ENCODE results near the gene COL18A1. TPM values are rescaled to one million over a fixed set of nuclear protein-coding genes. Genes with fewer than 3 reads are reported as not detected.

The COL18A1 gene
- total and polyA plus RNA-seq, 11 donors, result 31.7 to 109 (median 59.0) TPM

GRCh38 chr21:45393021-45393420 lies 11.9 kb upstream of the COL18A1 start:
- intact Hi-C loops (cut with DNase I), result loop anchor here in 1 of 10 donors (5.0 kb wide), 1 partner anchor 39 kb away; no protein-coding TSS in a partner anchor
- Histone ChIP-seq H3K4me3 (no peak overlapping the region), H3K9me3 (no peaks in the 10 kb centered on the region), H3K4me1 (peaks cover 0 to 3% (median 0%) of the 10 kb centered on the region in 12 donors), H3K27ac (no peak overlapping the region), H3K27me3 (no peaks in the 10 kb centered on the region), H3K36me3 (no peaks in the 10 kb centered on the region)
- DNase-seq (peak in 4 of 5 donors; percentile 13 to 58 (median 20)), ATAC-seq (no peak)
- WGBS, 4 donors, result 92 to 96% (median 93%) methylated on average over 17 to 26 of the region's 26 CpGs
- TF ChIP-seq CTCF (IDR thresholded peaks at IDR 0.05) (no peak), POLR2A (IDR thresholded peaks at IDR 0.05) (no peak)

- no peak for TF ChIP-seq POLR2A (IDR thresholded peaks at IDR 0.05)
- TF ChIP-seq CTCF (IDR thresholded peaks at IDR 0.05), result no peak
- no peaks in the 10 kb centered on the region for H3K9me3 ChIP-seq
- WGBS, 4 donors, result 85 to 86% (median 86%) methylated on average over 22 to 30 of the region's 30 CpGs
- DNase-seq (peak in 3 of 5 donors; percentile 14 to 29 (median 19)), ATAC-seq (no peak)
- intact Hi-C loops (cut with DNase I), result loop anchor here in 1 of 10 donors (5.0 kb wide), 1 partner anchor 38 kb away; no protein-coding TSS in a partner anchor
- no peaks in the 10 kb centered on the region for H3K4me1 ChIP-seq
- no peak overlapping the region for H3K27ac ChIP-seq
- no peaks in the 10 kb centered on the region for H3K36me3 ChIP-seq
- no peaks in the 10 kb centered on the region for H3K27me3 ChIP-seq
- H3K4me3 ChIP-seq, result no peak overlapping the region
Observed at GRCh38 chr21:45393833-45394638, 10.9 kb upstream of the COL18A1 start.

DNA sequence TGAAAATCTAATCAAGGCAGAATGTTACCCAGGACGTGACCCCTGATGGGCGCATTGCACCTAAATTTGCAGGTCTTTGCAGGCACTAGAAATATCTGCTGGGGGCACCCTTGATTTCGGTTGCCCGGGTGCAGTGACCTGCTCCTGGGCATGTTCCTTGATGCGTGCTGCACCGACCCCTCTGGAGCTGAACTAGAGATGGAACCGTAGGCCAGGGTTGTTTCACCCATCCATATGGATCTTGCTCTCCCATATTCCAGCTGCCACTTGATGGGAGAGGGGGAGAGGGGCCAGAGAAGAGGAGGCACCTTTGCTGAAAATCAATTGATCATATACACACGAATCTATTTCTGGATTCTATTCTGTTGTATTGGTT lies 8.4 kb upstream of the COL18A1 start:
- intact Hi-C loops (cut with DNase I), result no loop called here
- Histone ChIP-seq H3K36me3 (no peaks in the 10 kb centered on the region), H3K4me1 (no peaks in the 10 kb centered on the region), H3K4me3 (no peak overlapping the region), H3K27me3 (peaks cover 0 to 4% (median 0%) of the 10 kb centered on the region in 9 donors), H3K9me3 (peaks cover 0 to 9% (median 0%) of the 10 kb centered on the region in 12 donors), H3K27ac (no peak overlapping the region)
- WGBS, 4 donors, result 87 to 93% (median 90%) methylated on average over 8 of the region's 8 CpGs
- TF ChIP-seq CTCF (IDR thresholded peaks at IDR 0.05) (no peak), POLR2A (IDR thresholded peaks at IDR 0.05) (no peak)
- peak in 2 of 5 donors; percentile 14 to 15 for DNase-seq
- no peak for ATAC-seq

- Histone ChIP-seq H3K4me3 (no peak overlapping the region), H3K27me3 (peaks cover 0 to 4% (median 0%) of the 10 kb centered on the region in 9 donors), H3K36me3 (no peaks in the 10 kb centered on the region), H3K9me3 (peaks cover 0 to 11% (median 0%) of the 10 kb centered on the region in 12 donors), H3K4me1 (no peaks in the 10 kb centered on the region), H3K27ac (no peak overlapping the region)
- TF ChIP-seq POLR2A (IDR thresholded peaks at IDR 0.05) (no peak), CTCF (IDR thresholded peaks at IDR 0.05) (no peak)
- 85 to 91% (median 87%) methylated on average over 2 of the region's 2 CpGs for WGBS, 4 donors
- intact Hi-C loops (cut with DNase I), result no loop called here
- ATAC-seq (no peak), DNase-seq (no peak)
Observed at GRCh38 chr21:45397381-45397780, 7.6 kb upstream of the COL18A1 start.
